HEK293 (cell line): ENCODE results near the gene RGS9BP.

Experiments
- CTCF ChIA-PET: fragments of 350-600 bp; formaldehyde crosslinking; extraction: SDS; loops from one replicate; lab custom pipeline; 2021; ENCODE audit warnings: antibody characterized with exemption; lab: Yijun Ruan, JAX
- POLR2A ChIA-PET: fragments of 300-600 bp; formaldehyde crosslinking; extraction: SDS; loops from one replicate; lab custom pipeline; 2020; ENCODE audit warnings: antibody characterized with exemption, inconsistent platforms; lab: Yijun Ruan, JAX
- H3K27ac ChIP-seq: fragments of 200-500 bp; sonication (Bioruptor generic); 2 replicates; pipeline ENCODE4 v1.5.1; 2014; ENCODE audit warnings: low read depth, low read length, control low read depth, inconsistent platforms; ENCODE audit errors: extremely low read depth
- H3K36me3 ChIP-seq, 2 experiments: fragments of 200-500 bp in 1 of 2; sonication (Bioruptor generic) in 1 of 2; 1 replicate in 1 of 2; 2 replicates in 1 of 2; pipeline ENCODE4 v1.5.1; 2014 to 2017; ENCODE audit warnings: inconsistent platforms in 2 of 2, low read length in 2 of 2; ENCODE audit not compliant: control insufficient read depth in 2 of 2, insufficient read depth in 1 of 2
- H3K4me1 ChIP-seq: fragments of 200-500 bp; sonication (Bioruptor generic); 2 replicates; pipeline ENCODE4 v1.5.1; 2014; ENCODE audit warnings: mild to moderate bottlenecking, low read length, inconsistent platforms; ENCODE audit not compliant: control insufficient read depth, insufficient read depth
- H3K4me3 ChIP-seq: 2 replicates; pipeline ENCODE4 v1.5.1; 2011; ENCODE audit warnings: low read depth, mild to moderate bottlenecking, control low read depth, low read length, moderate library complexity
- H3K9me3 ChIP-seq: fragments of 200-500 bp; sonication (Bioruptor generic); 2 replicates; pipeline ENCODE4 v1.5.1; 2014; ENCODE audit warnings: low read depth, low read length, inconsistent platforms; ENCODE audit not compliant: control insufficient read depth, insufficient read depth
- BCL11B ChIP-seq: fragments of 450-650 bp; formaldehyde crosslinking; IDR thresholded peaks from 2 replicates; pipeline ENCODE4 v1.5.1; 2016; ENCODE audit warnings: low read depth, missing biosample characterization, missing genetic modification characterization
- GFI1B ChIP-seq: fragments of 450-650 bp; formaldehyde crosslinking; IDR thresholded peaks from 2 replicates; pipeline ENCODE4 v1.5.1; 2016; ENCODE audit warnings: missing biosample characterization, missing genetic modification characterization
- KLF8 ChIP-seq: fragments of 450-650 bp; formaldehyde crosslinking; IDR thresholded peaks from 2 replicates; pipeline ENCODE4 v1.5.1; 2016; ENCODE audit warnings: missing biosample characterization, missing genetic modification characterization
- SCRT2 ChIP-seq: fragments of 450-650 bp; formaldehyde crosslinking; IDR thresholded peaks from 2 replicates; pipeline ENCODE4 v1.5.1; 2016; ENCODE audit warnings: missing biosample characterization, missing genetic modification characterization
- SP2 ChIP-seq: fragments of 450-650 bp; formaldehyde crosslinking; IDR thresholded peaks from 2 replicates; pipeline ENCODE4 v1.5.1; 2016; ENCODE audit warnings: missing biosample characterization, missing genetic modification characterization
- YY1 ChIP-seq: fragments of 450-650 bp; formaldehyde crosslinking; IDR thresholded peaks from 2 replicates; pipeline ENCODE4 v1.5.1; 2018; ENCODE audit warnings: missing biosample characterization, missing genetic modification characterization
- ZNF202 ChIP-seq: fragments of 450-650 bp; formaldehyde crosslinking; IDR thresholded peaks from 2 replicates; pipeline ENCODE4 v1.5.1; 2016; ENCODE audit warnings: missing biosample characterization, missing genetic modification characterization, borderline replicate concordance
- ZNF311 ChIP-seq: fragments of 450-650 bp; formaldehyde crosslinking; IDR thresholded peaks from 2 replicates; pipeline ENCODE4 v1.5.1; 2017; ENCODE audit warnings: missing biosample characterization, missing genetic modification characterization, borderline replicate concordance
- ZNF37A ChIP-seq: fragments of 450-650 bp; IDR thresholded peaks from 2 replicates; pipeline ENCODE4 v1.5.1; 2018; ENCODE audit warnings: missing biosample characterization, missing genetic modification characterization
- ZNF623 ChIP-seq: fragments of 450-650 bp; formaldehyde crosslinking; IDR thresholded peaks from 2 replicates; pipeline ENCODE4 v1.5.1; 2016; ENCODE audit warnings: missing biosample characterization, missing genetic modification characterization
- ZNF660 ChIP-seq: fragments of 450-650 bp; IDR thresholded peaks from 2 replicates; pipeline ENCODE4 v1.5.1; 2018; ENCODE audit warnings: missing biosample characterization, mild to moderate bottlenecking, missing genetic modification characterization
- ZNF670 ChIP-seq: fragments of 450-650 bp; formaldehyde crosslinking; IDR thresholded peaks from 2 replicates; pipeline ENCODE4 v1.5.1; 2016; ENCODE audit warnings: missing biosample characterization, missing genetic modification characterization, low read depth
- ZSCAN23 ChIP-seq: fragments of 450-650 bp; formaldehyde crosslinking; IDR thresholded peaks from 2 replicates; pipeline ENCODE4 v1.5.1; 2016; ENCODE audit warnings: missing biosample characterization, missing genetic modification characterization
- TF ChIP-seq, protein P1 (sequence below): fragments of 450-650 bp; IDR thresholded peaks from 2 replicates; pipeline ENCODE4 v1.5.1; 2018; ENCODE audit warnings: missing biosample characterization, mild to moderate bottlenecking, missing genetic modification characterization
- TF ChIP-seq, protein P2 (sequence below): fragments of 450-650 bp; formaldehyde crosslinking; IDR thresholded peaks from 2 replicates; pipeline ENCODE4 v1.5.1; 2016; ENCODE audit warnings: missing biosample characterization, missing genetic modification characterization
- TF ChIP-seq, protein P3 (sequence below): fragments of 450-650 bp; formaldehyde crosslinking; IDR thresholded peaks from 2 replicates; pipeline ENCODE4 v1.5.1; 2016; ENCODE audit warnings: missing biosample characterization, missing genetic modification characterization
- TF ChIP-seq, protein P4 (sequence below): fragments of 450-650 bp; formaldehyde crosslinking; IDR thresholded peaks from 2 replicates; pipeline ENCODE4 v1.5.1; 2017; ENCODE audit warnings: missing biosample characterization, missing genetic modification characterization
- TF ChIP-seq, protein P5 (sequence below): fragments of 450-650 bp; formaldehyde crosslinking; IDR thresholded peaks from 2 replicates; pipeline ENCODE4 v1.5.1; 2016; ENCODE audit warnings: missing biosample characterization, missing genetic modification characterization, borderline replicate concordance
- TF ChIP-seq, protein P6 (sequence below): fragments of 450-650 bp; formaldehyde crosslinking; conservative IDR thresholded peaks from 2 replicates; pipeline ENCODE4 v1.5.1; 2016; ENCODE audit warnings: low read depth, missing biosample characterization, missing genetic modification characterization

Gene RGS9BP

DNA sequence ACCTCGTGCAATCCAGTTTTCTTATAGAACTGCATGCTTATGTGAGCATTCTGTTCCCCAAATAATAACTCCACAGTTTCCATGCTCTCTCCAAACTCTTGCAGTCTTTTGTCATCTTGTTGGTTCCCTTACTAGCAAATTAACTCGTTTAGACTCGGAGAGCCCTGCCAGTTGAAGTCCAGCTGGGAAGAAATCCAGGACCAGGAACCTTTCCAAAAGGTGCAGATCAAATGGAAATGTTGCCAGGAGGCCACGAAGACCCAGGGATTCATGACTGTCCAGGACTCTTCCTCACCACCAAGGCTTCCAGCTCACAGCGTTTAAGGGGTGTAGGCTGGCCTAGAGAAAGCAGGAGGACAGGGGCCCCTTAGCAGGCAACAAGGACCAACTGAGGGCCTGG, 41.8 kb downstream of the RGS9BP start (continued):
- TF ChIP-seq ZNF37A (tag by site-specific recombination) = no peak
- TF ChIP-seq, protein P1, sequence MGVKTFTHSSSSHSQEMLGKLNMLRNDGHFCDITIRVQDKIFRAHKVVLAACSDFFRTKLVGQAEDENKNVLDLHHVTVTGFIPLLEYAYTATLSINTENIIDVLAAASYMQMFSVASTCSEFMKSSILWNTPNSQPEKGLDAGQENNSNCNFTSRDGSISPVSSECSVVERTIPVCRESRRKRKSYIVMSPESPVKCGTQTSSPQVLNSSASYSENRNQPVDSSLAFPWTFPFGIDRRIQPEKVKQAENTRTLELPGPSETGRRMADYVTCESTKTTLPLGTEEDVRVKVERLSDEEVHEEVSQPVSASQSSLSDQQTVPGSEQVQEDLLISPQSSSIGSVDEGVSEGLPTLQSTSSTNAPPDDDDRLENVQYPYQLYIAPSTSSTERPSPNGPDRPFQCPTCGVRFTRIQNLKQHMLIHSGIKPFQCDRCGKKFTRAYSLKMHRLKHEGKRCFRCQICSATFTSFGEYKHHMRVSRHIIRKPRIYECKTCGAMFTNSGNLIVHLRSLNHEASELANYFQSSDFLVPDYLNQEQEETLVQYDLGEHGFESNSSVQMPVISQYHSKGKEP (tag by site-specific recombination) = no peak

DNA sequence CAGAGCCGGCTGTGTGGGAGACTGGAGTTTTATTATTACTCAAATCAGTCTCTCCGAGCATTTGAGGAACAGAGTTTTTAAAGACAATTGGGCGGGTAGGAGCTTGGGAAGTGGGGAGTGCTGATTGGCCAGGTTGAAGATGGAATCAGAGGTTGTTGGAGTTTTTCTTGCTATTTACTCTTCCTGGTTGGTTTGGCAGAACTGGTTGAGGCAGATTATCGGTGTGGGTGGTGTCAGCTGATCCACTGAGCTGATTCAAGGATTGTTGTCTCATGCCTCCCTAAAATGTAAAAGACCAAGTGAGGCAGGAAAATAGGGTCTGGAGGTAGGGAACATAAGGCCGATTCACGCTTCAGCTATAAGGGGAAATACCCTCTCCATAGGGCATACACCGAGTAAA, 42.6 kb downstream of the RGS9BP start:
- H3K4me1 ChIP-seq = no peaks in the 10 kb centered on the region
- H3K36me3 ChIP-seq = peaks cover 28 to 52% of the 10 kb centered on the region in 2 experiments
- no peaks in the 10 kb centered on the region; the same call in 1 of the 2 replicates for H3K9me3 ChIP-seq
- H3K4me3 ChIP-seq = no peak overlapping the region
- no peak overlapping the region for H3K27ac ChIP-seq
- CTCF ChIA-PET = interaction anchor here (0.6 to 1.3 kb wide), 2 partner anchors 18 to 253 kb away, joined by 3 to 4 read pairs; no protein-coding TSS in a partner anchor
- POLR2A ChIA-PET = no interaction called here
- TF ChIP-seq, protein P2, sequence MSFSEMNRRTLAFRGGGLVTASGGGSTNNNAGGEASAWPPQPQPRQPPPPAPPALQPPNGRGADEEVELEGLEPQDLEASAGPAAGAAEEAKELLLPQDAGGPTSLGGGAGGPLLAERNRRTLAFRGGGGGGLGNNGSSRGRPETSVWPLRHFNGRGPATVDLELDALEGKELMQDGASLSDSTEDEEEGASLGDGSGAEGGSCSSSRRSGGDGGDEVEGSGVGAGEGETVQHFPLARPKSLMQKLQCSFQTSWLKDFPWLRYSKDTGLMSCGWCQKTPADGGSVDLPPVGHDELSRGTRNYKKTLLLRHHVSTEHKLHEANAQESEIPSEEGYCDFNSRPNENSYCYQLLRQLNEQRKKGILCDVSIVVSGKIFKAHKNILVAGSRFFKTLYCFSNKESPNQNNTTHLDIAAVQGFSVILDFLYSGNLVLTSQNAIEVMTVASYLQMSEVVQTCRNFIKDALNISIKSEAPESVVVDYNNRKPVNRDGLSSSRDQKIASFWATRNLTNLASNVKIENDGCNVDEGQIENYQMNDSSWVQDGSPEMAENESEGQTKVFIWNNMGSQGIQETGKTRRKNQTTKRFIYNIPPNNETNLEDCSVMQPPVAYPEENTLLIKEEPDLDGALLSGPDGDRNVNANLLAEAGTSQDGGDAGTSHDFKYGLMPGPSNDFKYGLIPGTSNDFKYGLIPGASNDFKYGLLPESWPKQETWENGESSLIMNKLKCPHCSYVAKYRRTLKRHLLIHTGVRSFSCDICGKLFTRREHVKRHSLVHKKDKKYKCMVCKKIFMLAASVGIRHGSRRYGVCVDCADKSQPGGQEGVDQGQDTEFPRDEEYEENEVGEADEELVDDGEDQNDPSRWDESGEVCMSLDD = no peak
- TF ChIP-seq ZNF311 (tag by site-specific recombination) (no peak), SCRT2 (tag by site-specific recombination) (no peak), YY1 (tag by site-specific recombination) (no peak)
- TF ChIP-seq, protein P3, sequence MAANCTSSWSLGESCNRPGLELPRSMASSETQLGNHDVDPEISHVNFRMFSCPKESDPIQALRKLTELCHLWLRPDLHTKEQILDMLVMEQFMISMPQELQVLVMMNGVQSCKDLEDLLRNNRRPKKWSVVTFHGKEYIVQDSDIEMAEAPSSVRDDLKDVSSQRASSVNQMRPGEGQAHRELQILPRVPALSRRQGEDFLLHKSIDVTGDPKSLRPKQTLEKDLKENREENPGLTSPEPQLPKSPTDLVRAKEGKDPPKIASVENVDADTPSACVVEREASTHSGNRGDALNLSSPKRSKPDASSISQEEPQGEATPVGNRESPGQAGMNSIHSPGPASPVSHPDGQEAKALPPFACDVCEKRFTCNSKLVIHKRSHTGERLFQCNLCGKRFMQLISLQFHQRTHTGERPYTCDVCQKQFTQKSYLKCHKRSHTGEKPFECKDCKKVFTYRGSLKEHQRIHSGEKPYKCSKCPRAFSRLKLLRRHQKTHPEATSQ (tag by site-specific recombination) = no peak
- TF ChIP-seq, all 188 proteins: peak for 0

DNA sequence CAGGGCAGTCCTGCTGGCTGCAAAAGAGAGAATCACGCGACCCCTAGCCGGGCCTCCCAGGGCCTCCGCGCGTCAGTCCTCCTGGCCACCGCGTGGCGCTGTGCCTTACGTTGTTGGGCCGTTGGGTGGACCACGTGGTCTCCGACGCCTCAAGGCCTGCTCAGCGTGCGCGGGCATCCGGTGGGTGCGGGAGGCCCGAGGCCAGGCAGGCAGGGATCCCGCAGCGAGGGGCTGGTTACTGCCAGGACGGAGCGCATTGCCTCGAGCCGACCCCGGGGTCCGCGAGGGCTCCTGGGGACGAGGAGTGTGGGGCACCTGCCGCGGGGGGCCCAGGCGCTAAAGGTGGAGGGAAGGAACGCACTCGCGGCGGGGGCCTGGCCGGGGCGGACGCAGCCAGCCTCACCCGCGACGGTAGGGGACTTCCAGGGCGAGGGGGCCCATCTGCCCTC, 44.0 kb downstream of the RGS9BP start, which contains the start of gene TDRD12:
TSS of gene TDRD12 (plus strand) at position 157 of the 449 bp plus-strand sequence. CDS start 306 bp downstream, outside the sequence.
- no peak within 1 kb of the TSS for H3K4me3 ChIP-seq
- no peaks in the 10 kb centered on the region; the same call in 1 of the 2 replicates for H3K9me3 ChIP-seq
- no peak within 1 kb of the TSS for H3K27ac ChIP-seq
- H3K36me3 ChIP-seq = peaks cover 17 to 39% of the 10 kb centered on the region in 2 experiments
- ChIA-PET POLR2A (interaction anchor here (0.5 to 1.0 kb wide), 2 partner anchors 14 to 999 kb away, joined by 3 to 4 read pairs; no protein-coding TSS in a partner anchor), CTCF (interaction anchor here (0.7 to 1.3 kb wide), 2 partner anchors 16 to 31 kb away, joined by 3 read pairs; no protein-coding TSS in a partner anchor)
- H3K4me1 ChIP-seq = no peaks in the 10 kb centered on the region
- TF ChIP-seq ZNF660 (tag by site-specific recombination) = no peak
- TF ChIP-seq, protein P4, sequence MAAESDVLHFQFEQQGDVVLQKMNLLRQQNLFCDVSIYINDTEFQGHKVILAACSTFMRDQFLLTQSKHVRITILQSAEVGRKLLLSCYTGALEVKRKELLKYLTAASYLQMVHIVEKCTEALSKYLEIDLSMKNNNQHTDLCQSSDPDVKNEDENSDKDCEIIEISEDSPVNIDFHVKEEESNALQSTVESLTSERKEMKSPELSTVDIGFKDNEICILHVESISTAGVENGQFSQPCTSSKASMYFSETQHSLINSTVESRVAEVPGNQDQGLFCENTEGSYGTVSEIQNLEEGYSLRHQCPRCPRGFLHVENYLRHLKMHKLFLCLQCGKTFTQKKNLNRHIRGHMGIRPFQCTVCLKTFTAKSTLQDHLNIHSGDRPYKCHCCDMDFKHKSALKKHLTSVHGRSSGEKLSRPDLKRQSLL (tag by site-specific recombination) = peak; percentile 28; the same call in 1 of the 2 replicates
- TF ChIP-seq, protein P5, sequence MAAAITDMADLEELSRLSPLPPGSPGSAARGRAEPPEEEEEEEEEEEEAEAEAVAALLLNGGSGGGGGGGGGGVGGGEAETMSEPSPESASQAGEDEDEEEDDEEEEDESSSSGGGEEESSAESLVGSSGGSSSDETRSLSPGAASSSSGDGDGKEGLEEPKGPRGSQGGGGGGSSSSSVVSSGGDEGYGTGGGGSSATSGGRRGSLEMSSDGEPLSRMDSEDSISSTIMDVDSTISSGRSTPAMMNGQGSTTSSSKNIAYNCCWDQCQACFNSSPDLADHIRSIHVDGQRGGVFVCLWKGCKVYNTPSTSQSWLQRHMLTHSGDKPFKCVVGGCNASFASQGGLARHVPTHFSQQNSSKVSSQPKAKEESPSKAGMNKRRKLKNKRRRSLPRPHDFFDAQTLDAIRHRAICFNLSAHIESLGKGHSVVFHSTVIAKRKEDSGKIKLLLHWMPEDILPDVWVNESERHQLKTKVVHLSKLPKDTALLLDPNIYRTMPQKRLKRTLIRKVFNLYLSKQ (tag by site-specific recombination) = no peak
- TF ChIP-seq ZNF623 (tag by site-specific recombination) = no peak
- peak; percentile 100 for TF ChIP-seq ZNF202 (tag by site-specific recombination)
- TF ChIP-seq SP2 (tag by site-specific recombination) = no peak
- no peak for TF ChIP-seq ZSCAN23 (tag by site-specific recombination)
- TF ChIP-seq, protein P6, sequence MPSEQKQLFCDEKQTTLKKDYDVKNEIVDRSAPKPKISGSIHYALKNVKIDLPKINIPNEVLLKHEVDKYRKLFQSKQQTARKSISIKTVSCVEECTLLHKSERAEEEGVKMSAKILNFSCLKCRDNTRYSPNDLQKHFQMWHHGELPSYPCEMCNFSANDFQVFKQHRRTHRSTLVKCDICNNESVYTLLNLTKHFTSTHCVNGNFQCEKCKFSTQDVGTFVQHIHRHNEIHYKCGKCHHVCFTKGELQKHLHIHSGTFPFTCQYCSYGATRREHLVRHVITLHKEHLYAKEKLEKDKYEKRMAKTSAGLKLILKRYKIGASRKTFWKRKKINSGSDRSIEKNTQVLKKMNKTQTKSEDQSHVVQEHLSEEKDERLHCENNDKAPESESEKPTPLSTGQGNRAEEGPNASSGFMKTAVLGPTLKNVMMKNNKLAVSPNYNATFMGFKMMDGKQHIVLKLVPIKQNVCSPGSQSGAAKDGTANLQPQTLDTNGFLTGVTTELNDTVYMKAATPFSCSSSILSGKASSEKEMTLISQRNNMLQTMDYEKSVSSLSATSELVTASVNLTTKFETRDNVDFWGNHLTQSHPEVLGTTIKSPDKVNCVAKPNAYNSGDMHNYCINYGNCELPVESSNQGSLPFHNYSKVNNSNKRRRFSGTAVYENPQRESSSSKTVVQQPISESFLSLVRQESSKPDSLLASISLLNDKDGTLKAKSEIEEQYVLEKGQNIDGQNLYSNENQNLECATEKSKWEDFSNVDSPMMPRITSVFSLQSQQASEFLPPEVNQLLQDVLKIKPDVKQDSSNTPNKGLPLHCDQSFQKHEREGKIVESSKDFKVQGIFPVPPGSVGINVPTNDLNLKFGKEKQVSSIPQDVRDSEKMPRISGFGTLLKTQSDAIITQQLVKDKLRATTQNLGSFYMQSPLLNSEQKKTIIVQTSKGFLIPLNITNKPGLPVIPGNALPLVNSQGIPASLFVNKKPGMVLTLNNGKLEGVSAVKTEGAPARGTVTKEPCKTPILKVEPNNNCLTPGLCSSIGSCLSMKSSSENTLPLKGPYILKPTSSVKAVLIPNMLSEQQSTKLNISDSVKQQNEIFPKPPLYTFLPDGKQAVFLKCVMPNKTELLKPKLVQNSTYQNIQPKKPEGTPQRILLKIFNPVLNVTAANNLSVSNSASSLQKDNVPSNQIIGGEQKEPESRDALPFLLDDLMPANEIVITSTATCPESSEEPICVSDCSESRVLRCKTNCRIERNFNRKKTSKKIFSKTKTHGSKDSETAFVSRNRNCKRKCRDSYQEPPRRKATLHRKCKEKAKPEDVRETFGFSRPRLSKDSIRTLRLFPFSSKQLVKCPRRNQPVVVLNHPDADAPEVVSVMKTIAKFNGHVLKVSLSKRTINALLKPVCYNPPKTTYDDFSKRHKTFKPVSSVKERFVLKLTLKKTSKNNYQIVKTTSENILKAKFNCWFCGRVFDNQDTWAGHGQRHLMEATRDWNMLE (tag by site-specific recombination) = no peak
- no peak for TF ChIP-seq ZNF670 (tag by site-specific recombination)
- TF ChIP-seq GFI1B (tag by site-specific recombination) = no peak
- TF ChIP-seq KLF8 (tag by site-specific recombination) = peak; percentile 25; the same call in 1 of the 2 replicates
- TF ChIP-seq BCL11B (tag by site-specific recombination) = no peak
